22Rv1 (cell line): ENCODE results near the gene HP.

ENCODE experiments used
- ZFX ChIP-seq: fragments of 450-650 bp; IDR thresholded peaks from 2 replicates; pipeline ENCODE4 v1.6.1; 2017; ENCODE audit warnings: antibody characterized with exemption, borderline replicate concordance
- TF ChIP-seq, protein P1 (sequence below): fragments of 450-650 bp; IDR thresholded peaks from 2 replicates; pipeline ENCODE4 v1.5.1; 2017; ENCODE audit warnings: mild to moderate bottlenecking

DNA sequence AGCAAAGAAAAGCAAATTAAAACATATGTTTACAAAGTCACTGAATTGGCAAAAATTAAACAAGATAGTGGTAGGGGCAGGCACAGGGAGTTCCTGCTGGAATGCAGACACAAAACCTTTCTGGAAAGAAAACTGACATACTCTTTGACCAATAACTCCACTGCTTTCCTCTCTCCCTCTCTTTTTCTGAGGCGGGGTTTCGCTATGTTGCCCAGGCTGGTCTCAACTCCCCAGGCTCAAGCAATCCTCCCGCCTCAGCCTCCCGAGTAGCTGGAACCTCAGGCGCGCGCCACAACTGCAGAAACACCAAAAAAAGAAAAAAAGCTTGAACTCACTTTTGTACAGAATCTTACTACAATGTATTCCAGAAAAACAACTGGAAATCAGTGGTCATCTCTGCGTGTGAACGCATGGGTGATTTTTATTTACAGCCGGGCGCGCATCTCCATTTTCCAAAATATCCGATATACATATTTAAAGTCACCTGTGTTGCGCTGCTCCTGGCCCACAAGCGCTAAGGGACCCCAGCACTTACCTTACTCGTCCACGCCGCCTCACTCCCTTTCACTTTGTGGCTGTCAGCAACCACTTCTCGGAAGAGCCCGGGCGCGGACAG is 38.6 kb downstream of the HP start:
- TF ChIP-seq, protein P1, sequence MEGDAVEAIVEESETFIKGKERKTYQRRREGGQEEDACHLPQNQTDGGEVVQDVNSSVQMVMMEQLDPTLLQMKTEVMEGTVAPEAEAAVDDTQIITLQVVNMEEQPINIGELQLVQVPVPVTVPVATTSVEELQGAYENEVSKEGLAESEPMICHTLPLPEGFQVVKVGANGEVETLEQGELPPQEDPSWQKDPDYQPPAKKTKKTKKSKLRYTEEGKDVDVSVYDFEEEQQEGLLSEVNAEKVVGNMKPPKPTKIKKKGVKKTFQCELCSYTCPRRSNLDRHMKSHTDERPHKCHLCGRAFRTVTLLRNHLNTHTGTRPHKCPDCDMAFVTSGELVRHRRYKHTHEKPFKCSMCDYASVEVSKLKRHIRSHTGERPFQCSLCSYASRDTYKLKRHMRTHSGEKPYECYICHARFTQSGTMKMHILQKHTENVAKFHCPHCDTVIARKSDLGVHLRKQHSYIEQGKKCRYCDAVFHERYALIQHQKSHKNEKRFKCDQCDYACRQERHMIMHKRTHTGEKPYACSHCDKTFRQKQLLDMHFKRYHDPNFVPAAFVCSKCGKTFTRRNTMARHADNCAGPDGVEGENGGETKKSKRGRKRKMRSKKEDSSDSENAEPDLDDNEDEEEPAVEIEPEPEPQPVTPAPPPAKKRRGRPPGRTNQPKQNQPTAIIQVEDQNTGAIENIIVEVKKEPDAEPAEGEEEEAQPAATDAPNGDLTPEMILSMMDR = no peak
- TF ChIP-seq ZFX = no peak
